Kidney tubule cell (primary cell): ENCODE data around the gene DHPS.
"Not testable (repeated sequence)": the region's sequence is repeated elsewhere in the genome, so short reads cannot be mapped to it uniquely, and the experiment has no call there.

Source experiments
- DNase-seq: peaks from one replicate; pipeline ENCODE4 v3.0.0-alpha.2; 2018; ENCODE audit warnings: low spot score

The DHPS gene

DNA sequence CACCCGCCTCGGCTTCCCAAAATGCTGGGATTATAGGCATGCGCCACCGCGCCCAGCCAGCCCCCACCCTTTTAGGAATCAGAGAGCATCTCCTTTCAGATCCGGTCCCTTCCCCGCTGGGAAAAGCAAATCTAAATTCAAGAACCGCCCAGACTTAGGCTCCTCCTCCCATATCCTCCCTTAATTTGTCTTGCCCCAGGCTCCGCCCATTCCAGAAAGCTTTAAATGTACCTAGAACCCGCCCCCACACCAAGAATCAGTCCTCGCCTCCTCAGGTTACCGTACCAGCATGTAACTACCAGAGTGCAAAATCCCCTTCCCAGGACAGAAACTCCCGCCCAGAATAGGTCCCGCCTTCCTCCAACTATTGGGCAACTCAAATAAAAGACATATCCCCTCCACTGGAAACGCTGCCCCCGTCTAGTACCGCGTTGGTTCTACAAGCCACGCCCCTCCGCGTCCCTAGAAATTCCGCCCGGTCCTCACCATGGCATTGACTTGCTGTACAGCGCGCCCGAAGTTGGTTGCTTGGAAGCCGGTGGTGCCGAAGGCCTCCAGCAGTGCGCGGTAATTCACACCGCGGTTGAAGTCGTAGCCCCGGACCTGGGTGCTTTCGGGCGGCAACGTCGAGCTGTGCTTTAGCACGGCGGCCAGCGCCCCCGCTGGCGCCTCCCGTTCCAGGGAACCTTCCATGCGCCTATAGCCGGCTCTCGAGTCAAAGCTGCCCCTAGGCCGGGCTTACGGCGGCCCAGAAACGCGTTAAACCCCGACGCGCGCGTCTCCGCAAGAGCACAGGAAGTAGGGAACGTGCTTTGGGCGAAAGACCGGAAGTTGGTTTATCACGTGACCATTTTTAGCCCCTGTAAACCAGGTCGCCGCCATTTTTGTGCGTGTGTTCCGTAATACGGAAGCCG lies at the start of gene DHPS:
TSS of gene DHPS (minus strand) at position 807 of the 914 bp plus-strand sequence. CDS start at position 693, 114 bp downstream.
- peak; percentile 97 for DNase-seq

DNA sequence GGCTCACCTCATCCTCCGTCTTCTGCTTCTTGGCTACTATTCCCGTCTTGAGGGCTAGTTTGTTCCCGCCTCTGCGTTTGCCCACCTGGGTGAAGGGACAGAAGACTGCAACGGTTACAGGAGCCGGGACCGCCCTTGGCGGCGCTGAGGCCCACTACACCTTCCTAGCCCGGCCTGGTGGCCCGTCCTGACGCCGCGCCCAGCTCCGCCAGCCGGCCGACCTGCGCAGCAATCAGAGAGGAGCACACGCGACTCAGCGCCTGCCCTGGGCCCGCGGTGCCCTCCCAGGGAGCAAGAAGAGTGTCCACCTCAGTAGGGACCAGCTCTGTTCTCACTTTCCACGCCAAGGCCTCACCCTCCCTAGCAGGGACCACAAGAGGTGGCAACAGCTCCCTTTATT lies 49.7 kb upstream of the DHPS start:
- DNase-seq: no peak

- no peak for DNase-seq
These were observed 48.4 kb upstream of the DHPS start for GRCh38 chr19:12730064-12730463.

DNA sequence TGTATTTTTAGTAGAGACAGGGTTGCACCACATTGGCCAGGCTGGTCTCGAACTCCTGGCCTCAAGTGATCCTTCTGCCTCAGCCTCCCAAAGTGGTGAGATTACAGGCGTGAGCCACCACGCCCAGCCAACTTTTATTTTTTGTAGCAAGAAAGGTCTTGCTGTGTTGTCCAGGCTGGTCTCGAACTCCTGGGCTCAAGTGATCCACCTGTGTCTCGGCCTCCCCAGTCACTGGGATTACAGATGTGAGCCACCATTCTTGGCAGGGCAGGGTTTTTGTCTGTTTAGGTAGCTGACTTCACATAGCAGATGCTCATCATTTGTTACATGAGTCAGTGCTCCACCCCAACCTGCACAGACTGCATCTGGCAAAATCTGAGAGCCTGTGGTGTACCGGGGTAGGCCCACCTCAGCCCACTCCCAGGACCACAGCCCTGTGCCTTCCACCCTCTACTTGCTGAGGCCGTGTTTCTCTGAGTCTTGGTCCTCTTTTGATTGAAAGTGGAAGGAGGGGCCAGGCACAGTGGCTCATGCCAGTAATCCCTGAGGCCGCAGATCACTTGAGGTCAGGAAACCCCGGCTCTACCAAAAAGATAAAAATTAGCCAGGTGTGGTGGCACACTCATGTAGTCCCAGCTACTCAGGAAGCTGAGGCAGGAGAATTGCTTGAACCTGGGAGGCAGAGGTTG lies 46.2 kb upstream of the DHPS start:
- peak; percentile 58 for DNase-seq

GRCh38 chr19:12726988-12727316 lies 45.3 kb upstream of the DHPS start:
- DNase-seq: no peak

DNA sequence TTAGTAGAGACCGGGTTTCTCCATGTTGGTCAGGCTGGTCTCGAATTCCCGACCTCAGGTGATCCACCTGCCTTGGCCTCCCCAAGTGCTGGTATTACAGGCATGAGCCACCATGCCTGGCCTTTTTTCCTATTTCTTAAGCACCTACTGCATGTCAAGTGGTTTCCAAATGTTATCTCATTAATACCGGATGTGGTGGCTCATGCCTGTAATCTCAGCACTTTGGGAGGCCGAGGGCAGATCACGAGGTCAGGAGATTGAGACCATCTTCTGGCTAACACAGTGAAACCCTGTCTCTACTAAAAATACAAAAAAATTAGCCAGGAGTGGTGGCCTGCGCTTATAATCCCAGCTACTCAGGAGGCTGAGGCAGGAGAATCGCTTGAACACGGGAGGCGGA lies 43.9 kb upstream of the DHPS start:
- not testable (repeated sequence) for DNase-seq

GRCh38 chr19:12723641-12724426 lies 42.2 kb upstream of the DHPS start, which contains the start of gene TNPO2:
Gene TNPO2 (minus strand): TSS chr19:12723932. CDS start chr19:12720977, 2,955 bp downstream.
- DNase-seq: peak; percentile 68

DNA sequence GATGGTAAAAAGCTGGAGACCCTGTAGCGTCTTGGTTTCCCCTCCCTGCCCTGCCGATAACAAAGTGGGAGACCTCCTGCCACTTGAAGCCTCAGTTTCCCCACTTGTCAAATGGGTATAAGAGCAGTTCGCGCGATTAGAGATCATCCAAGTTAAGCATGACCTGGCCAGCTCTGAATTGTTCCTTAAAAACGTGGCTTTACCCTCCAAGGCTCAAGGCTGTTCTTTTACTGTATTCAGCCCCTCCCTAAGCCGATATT lies 41.6 kb upstream of the DHPS start:
- no peak for DNase-seq

DNA sequence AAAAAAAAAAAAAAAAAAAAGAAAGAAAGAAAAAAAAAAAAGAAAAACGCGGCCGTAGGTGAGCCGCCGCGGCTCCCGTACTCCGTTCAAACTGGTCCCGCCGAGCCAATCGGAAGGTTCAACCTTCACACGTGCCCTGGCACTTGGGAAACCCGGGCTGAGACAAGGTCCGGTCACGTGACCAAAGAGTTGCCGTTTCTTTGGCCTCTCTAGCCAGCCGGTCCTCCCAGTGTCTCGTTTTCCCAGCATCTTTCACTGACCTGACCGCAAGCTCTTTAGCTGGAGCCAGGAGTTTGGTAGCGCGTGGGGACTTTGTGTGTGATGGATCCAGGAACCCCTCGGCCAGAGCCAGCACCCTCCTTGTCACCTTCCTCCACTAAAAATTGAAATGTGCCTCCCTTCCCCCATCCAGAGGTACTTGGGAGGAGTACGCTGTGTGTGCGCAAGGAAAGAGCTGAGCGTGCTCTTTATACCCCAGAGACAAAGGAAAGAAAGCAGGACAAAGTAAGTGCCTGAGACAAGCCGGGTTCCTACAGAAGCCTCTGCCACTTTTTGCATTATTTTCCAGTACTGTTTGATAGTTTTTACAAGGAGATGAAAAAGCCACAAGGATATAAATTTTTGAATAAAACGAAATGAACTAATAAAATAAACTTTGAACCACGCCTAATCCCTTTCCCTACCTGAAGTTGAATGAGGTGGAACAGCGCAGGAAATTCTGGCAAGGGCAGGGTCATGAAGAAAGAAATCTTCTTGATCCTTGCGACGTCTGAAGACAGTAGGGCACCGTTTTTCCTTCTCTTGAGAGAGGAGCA lies 41.1 kb upstream of the DHPS start:
- peak; percentile 98 for DNase-seq

DNA sequence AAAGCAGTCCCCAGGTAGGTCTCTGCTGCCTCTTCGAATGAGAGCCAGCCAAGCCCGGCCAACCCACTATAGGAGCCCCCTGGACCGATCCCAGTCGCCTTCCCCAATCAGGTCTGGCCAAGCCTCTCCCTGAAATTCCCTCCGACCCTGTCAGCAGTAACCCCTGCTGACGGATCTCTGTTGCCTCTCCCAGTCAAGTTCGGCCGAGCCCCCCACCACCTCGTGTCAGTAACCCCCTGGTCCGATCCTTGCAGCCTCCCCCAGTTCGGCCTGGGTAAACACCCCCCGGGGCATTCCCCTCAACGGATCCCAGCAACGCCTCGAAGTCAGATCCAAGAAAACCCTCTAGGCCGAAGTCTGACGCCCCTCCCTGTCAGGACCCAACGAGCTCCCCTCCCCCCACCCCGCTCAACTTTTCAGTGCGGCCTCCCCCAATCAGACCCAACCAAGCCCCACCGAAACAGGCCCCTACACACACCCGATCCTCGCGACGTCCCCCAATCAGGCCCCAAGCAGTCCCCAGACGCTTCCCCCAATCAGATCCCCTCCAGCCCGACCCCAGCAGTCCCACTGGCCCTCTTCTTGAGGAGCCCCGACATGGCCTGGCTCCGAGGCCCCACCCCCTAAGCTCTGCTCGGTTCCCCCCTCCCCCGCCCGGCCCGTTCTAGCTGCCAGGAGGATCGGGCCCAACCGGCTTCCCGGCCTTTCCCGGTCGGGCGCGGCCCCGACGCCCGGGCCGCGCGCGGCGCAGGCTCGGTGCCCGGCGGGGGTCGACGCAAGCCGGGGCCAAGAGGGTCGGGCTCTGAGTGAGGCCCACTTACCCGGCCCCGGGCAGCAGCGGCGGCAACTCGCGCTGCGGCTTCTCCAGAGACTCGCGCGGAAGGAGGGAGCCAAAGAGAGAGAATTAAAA lies 40.2 kb upstream of the DHPS start:
- peak; percentile 61 for DNase-seq

- DNase-seq: peak; percentile 7
These were observed 39.4 kb upstream of the DHPS start for GRCh38 chr19:12720851-12721655.

GRCh38 chr19:12720296-12720695 lies 38.6 kb upstream of the DHPS start:
- DNase-seq: no peak

GRCh38 chr19:12715929-12716328 lies 34.2 kb upstream of the DHPS start:
- DNase-seq: no peak

DNA sequence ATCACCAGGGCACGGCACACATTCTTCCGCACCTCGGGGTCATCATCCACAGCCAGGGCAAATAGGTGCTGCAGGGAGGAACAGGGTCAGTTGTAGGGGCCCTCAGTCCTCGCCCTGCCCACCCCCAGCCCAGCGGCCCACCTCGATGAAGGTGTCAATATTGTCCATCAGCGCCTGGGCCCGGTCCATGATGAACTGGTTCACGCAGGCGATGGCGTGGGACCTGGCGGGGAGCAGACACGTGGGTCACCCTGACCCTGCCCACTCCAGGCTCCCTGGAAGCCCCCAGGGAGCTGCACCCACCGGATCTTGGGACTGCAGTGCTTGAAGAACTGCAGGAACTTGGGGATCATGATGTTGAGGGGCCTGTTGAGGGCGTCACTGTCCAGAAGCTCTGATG lies 33.4 kb upstream of the DHPS start:
- no peak for DNase-seq

GRCh38 chr19:12713304-12713703 lies 31.6 kb upstream of the DHPS start:
- not testable (repeated sequence) for DNase-seq

GRCh38 chr19:12712077-12712476 lies 30.4 kb upstream of the DHPS start:
- DNase-seq: not testable (repeated sequence)

DNA sequence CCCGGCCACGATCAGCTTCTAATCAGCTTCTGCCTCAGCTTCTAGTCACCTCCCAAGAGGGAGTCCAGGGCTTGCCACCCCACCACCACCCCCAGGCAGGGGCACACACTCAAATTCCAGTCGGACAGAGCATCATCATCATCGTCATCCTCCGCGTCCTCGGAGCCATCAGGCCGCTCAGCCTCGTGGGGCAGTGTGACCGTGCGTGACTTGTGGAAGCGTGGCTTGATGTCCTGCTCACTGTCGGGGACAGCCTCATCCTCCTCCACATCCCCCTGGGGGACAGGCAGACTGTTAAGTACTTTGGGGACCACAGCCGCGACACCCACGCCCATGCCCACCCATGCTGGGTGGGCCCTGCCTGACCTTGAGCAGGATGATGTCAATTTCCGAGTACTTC lies 29.5 kb upstream of the DHPS start:
- DNase-seq: no peak

DNA sequence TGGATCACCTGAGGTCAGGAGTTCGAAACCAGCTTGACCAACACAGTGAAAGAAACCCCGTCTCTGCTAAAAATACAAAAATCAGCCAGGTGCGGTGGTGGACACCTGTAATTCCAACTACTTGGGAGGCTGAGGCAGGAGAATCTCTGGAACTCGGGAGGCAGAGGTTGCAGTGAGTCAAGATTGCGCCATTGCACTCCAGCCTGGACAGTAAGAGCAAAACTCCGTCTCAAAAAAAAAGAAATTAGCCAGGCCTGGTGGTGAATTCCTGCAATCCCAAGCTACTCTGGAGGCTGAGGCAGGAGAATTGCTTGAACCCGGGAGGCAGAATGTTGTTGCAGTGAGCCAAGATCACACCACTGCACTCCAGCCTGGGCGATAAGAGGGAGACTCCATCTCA lies 27.0 kb upstream of the DHPS start:
- no peak for DNase-seq

- DNase-seq: no peak
These were observed 24.6 kb upstream of the DHPS start for GRCh38 chr19:12706332-12706718.
